GM18951 (cell line): ENCODE measurements around the gene RGS12.

Source experiments
- POLR2A ChIP-seq: IDR thresholded peaks from 4 replicates; pipeline ENCODE4 v1.6.1; 2011; ENCODE audit warnings: mild to moderate bottlenecking; ENCODE audit not compliant: insufficient read length, insufficient read depth; ENCODE audit errors: extremely low read depth
- in situ Hi-C: fragments of 300-500 bp; cut with MboI; formaldehyde crosslinking; loops from one replicate; pipeline ENCODE4 v1.12.0; 2022; ENCODE audit warnings: low sequenced_read_pairs, mixed read lengths, inconsistent platforms; ENCODE audit not compliant: unreplicated experiment

RGS12 gene

DNA sequence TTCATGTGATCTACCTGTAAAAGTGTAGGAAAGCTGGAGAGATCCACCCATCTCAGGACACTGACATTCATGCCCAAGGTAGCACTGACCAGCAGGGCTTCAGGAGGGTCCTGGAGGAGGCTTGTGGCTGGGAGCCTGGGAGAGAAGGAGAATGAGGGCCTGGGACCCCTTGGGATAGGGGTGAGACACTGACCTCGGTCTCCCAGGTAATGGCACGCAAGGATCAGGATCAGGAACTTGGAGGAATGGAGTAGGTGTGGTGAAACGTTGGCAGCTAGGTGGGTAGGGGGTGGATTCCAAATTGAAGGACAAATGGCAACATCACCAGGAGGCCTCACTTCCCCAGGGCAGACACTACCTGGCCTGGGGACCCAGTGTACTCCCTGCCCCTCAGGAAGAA lies 12.4 kb upstream of the RGS12 start:
- in situ Hi-C loops: no loop called here
- TF ChIP-seq POLR2A: no peak

DNA sequence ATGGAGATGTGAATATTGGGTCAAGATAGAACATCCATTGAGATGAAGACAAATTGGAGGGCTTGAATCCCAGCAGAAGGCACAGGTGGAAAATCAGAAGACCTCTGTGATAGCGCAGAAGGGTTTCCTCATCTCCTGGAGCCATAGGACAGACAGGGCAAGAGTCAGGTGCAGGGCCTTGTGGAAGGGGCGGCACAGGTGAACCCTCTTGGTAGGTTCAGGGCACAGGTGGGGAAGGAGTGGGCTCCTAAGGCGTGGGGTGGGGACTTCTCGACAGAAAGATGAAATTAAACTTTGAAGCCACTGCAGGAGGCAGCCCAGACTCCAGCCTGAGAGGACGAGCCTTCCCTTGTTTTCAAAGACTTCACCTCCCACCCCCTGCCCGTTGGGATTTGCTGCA lies 9.3 kb upstream of the RGS12 start:
- in situ Hi-C loops: no loop called here
- TF ChIP-seq POLR2A: no peak

DNA sequence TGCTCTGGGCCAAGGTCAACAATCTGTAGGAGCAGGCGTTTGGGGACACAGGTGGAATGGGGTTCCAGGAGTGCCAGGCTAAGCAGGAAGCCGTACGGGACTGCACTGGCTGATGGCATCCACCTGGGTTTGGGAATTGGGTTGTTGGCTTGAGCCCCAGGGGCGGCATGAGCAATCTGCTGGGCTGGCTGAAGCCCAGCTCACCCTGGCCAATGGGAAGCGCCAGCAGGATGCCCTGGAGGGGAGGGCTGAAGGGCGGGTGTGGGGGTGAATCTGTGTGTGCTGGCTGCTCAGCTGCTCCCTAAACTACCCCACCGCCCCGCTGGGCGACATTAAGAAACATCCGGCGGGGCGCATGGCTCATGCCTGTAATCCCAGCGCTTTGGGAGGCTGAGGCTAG lies 8.9 kb upstream of the RGS12 start:
- in situ Hi-C loops: no loop called here
- no peak for TF ChIP-seq POLR2A

DNA sequence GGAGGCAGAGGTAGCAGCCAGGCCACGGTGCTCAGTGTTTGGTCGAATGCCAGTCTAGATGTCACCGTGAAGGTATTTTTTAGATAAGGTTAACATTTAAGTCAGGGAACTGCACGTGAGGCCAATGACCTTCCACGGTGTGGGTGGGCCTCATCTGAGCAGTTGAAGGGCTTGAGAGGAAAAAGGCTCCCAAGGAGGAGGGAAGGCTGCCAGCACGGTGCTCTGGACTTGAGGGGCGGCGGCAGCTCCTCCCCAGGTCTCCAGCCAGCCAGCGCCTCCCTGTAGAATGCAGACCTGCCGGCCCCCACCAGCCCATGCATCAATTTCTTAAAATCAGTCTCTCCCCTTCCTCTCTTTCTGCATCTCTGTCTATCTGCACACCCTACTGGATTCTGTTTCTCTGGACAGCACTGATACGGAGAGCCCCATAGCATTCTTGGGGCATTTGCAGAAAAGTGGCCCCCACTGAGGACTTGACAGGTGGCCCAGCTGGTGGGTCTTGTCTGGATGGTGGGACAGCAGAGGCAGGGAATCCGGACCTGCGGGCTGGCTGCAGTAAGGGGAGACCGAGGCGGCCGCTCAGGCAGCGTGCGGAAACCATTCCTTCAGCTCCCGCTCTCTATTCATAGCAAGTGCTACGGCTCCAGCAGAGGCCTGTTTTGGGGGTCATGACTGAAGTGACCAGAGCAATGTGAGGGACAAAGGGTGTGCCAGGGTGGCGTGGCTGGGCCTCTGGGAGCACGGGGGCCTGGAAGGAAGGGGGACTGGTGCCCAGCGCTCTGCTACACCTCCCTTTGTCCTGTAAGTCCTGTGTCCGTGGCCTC lies 7.9 kb upstream of the RGS12 start:
- in situ Hi-C loops: no loop called here
- no peak for TF ChIP-seq POLR2A

DNA sequence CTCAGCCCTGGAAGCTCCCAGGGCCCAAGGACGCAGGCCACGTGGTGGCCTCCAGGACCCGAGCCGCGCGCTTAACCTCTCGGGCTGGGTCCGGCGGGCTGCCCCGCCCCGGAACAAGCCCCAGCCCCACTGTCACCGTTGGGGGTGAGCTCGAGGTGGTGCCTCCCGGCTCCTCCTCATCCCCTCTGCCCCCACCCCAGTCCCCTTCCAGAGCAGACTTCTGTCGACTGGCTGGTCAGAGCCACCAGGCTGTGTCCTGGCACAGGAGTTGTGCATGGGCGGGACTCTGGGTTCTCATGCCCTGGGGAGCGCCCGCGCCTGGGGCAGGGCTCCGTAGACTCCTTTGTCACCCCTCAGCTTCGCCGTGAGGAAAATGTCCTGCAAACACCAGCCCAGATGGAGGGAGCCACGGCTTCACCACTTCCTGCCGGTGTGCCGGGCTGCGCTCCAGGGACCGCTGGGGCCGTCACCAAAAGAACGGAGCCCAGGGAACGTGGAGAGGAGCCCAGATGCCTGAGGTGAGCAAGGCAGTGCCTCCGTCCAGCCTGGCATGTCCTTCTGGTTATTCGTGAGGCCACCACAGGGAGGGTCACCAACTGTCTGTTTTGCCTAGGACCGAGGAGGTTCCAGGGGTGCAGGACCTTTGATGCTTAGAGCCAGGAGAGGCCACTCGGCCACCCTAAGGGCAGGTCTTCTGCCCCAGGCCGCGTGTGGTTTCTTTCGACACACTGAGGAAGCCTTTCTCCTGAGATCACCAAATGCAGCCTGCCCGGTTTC lies 7.1 kb upstream of the RGS12 start:
- TF ChIP-seq POLR2A: peak; percentile 10
- in situ Hi-C loops: no loop called here

- TF ChIP-seq POLR2A: no peak
Observed at GRCh38 chr4:3286335-3287175, 6.3 kb upstream of the RGS12 start.

DNA sequence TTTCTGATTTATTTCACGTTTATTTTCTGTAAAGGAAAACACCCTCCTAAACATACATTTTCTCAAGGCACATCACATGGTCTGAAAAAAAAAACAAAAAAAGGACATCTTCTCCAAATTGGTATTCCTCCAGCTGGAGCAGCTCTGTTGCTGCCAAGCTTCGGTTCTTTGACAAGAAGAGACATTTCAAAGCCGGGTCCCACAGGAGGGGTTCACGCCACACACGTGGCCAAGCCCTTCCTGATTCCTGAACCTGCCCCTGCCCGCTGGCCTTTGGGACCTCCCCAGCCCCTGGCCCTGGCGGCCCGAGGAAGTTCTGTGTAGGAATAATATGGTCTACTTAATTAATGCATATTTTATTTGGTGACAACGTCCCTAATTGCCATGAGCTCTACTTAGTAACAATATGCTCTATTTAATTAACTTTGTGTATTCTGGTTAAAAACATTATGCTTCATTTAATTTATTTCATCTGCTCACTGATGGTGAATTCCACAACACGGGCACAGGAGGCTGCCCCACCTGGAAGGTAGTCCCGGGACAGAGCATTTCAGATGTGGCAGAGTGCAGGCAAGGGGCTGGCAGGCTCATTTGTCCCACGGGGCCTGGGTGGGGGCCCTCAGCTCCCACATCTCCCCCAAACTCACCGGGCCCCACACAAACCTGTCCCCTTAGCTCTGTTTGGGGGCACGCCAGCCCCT lies 5.4 kb upstream of the RGS12 start:
- TF ChIP-seq POLR2A: no peak
- in situ Hi-C loops: no loop called here

More at GRCh38 chr4:3286335-3287175, 6.3 kb upstream of the RGS12 start:
- in situ Hi-C loops: no loop called here

- in situ Hi-C loops: no loop called here
- no peak for TF ChIP-seq POLR2A
Observed at GRCh38 chr4:3287972-3288570, 4.8 kb upstream of the RGS12 start.

DNA sequence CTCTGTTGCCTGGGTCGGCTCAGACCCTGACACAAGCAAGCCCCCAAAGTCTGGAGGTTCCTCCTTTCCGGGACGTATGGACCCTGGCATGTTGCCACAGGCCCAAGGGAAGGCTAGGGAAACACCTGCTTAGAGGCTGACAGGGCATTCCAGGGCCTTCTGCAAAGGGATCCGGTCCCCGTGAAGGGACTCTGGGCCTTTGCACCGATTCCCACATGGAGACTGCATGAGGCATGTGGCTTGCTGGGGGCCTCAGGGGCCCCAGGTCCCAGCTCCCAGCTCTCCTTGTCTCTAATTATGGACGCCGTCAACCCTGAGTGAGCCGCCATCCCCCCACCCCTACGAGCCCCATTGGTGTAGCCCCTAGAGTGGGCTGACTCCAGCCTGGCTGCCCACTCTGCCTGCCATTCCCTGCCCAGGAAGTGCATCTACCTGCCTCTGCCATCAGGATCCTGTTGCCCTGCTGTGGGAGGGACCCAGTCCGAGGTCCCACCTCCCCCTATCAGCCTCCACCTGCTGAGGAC lies 4.2 kb upstream of the RGS12 start:
- in situ Hi-C loops: no loop called here

GRCh38 chr4:3290476-3290875 lies 2.3 kb upstream of the RGS12 start:
- TF ChIP-seq POLR2A: no peak
- in situ Hi-C loops: no loop called here

More for the DNA sequence above, 4.2 kb upstream of the RGS12 start:
- TF ChIP-seq POLR2A: no peak

- in situ Hi-C loops: no loop called here
- no peak for TF ChIP-seq POLR2A
Observed at GRCh38 chr4:3290889-3291321, 1.9 kb upstream of the RGS12 start.

GRCh38 chr4:3291411-3291968 lies 1.3 kb upstream of the RGS12 start:
- TF ChIP-seq POLR2A: no peak
- in situ Hi-C loops: no loop called here
